ENCODE data around the gene CDKAL1.

The CDKAL1 gene

GRCh38 chr6:21003780-21004541, 469.7 kb downstream of the CDKAL1 start:
- DNase-seq = no peak

GRCh38 chr6:21005816-21006570, 471.7 kb downstream of the CDKAL1 start:
- no peak for DNase-seq

- DNase-seq = no peak
Observed at GRCh38 chr6:21019614-21020013, 485.4 kb downstream of the CDKAL1 start.

GRCh38 chr6:21022343-21023107, 488.3 kb downstream of the CDKAL1 start:
- DNase-seq = no peak

- DNase-seq = no peak
Observed at GRCh38 chr6:21023210-21023609, 489.0 kb downstream of the CDKAL1 start.

GRCh38 chr6:21024616-21025015, 490.4 kb downstream of the CDKAL1 start:
- DNase-seq = no peak

- no peak for DNase-seq
Observed at GRCh38 chr6:21026576-21027273, 492.5 kb downstream of the CDKAL1 start.

GRCh38 chr6:21027507-21027906, 493.2 kb downstream of the CDKAL1 start:
- no peak for DNase-seq

GRCh38 chr6:21031182-21031581, 496.9 kb downstream of the CDKAL1 start:
- DNase-seq = no peak

GRCh38 chr6:21033084-21033483, 498.8 kb downstream of the CDKAL1 start:
- DNase-seq = no peak

- no peak for DNase-seq
Observed at GRCh38 chr6:21033575-21034026, 499.3 kb downstream of the CDKAL1 start.

- DNase-seq = no peak
Observed at GRCh38 chr6:21034345-21034744, 500.1 kb downstream of the CDKAL1 start.

- no peak for DNase-seq
Observed at GRCh38 chr6:21037453-21037852, 503.2 kb downstream of the CDKAL1 start.

GRCh38 chr6:21039926-21040325, 505.7 kb downstream of the CDKAL1 start:
- DNase-seq = no peak

GRCh38 chr6:21045135-21045700, 511.0 kb downstream of the CDKAL1 start:
- no peak for DNase-seq

GRCh38 chr6:21046276-21046675, 512.0 kb downstream of the CDKAL1 start:
- DNase-seq = no peak

GRCh38 chr6:21048047-21048446, 513.8 kb downstream of the CDKAL1 start:
- no peak for DNase-seq

- no peak for DNase-seq
Observed at GRCh38 chr6:21049148-21049547, 514.9 kb downstream of the CDKAL1 start.

- DNase-seq = no peak
Observed at GRCh38 chr6:21049572-21049971, 515.3 kb downstream of the CDKAL1 start.

- no peak for DNase-seq
Observed at GRCh38 chr6:21050935-21051334, 516.7 kb downstream of the CDKAL1 start.

GRCh38 chr6:21051777-21052176, 517.5 kb downstream of the CDKAL1 start:
- no peak for DNase-seq
